GM08714 (cell line): Measurements from ENCODE around the gene MAPK1.
"Not testable (repeated sequence)": the region's sequence is repeated elsewhere in the genome, so short reads cannot be mapped to it uniquely, and the experiment has no call there.

Experiments used
- H3K4me3 ChIP-seq: fragments of 200-500 bp; sonication (Bioruptor generic); 2 replicates; pipeline ENCODE4 v1.5.1; 2014; ENCODE audit warnings: mild to moderate bottlenecking, low read length, inconsistent platforms
- ZNF274 ChIP-seq: IDR thresholded peaks from 2 replicates; pipeline ENCODE4 v1.6.1; 2012; ENCODE audit warnings: mild to moderate bottlenecking, low read depth, low read length

MAPK1 gene

DNA sequence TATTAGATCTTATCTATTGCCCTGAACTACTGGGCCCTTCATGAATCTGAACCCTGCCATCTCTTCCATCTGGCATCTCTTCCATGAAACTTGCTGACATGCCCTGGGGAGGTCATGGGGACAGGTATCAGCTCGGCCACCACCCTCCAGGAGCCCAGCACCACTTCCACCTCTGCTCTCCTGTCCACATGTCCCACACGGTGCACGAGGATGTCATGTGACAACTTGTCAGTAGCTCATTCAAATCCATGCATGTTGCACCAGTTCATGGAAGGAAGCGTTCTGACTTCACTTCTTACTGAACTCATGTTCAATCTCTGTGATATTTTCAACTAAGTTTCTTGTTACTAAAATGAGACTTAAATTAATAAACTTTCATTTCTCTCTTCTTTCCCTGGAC is 148.4 kb downstream of the MAPK1 start:
- TF ChIP-seq ZNF274 = no peak
- no peak overlapping the region for H3K4me3 ChIP-seq

DNA sequence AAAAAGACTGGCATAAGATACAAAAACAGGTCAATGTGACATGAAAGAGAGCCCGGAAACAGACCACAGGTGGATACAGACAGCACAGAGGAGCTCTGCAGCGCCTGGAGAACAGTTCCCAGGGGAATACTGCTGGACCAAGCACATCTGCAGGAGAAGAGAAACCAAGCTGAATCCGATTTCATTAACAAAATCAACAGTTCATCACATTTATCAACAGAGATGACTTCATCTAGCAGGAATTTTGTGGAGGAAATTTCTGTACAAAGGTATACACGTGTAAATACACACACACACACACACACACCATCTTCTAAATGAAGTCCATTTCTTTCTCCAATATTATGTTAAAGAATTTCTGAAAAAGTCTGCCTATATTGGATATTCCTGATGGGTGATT is 148.9 kb downstream of the MAPK1 start:
- no peak for TF ChIP-seq ZNF274

DNA sequence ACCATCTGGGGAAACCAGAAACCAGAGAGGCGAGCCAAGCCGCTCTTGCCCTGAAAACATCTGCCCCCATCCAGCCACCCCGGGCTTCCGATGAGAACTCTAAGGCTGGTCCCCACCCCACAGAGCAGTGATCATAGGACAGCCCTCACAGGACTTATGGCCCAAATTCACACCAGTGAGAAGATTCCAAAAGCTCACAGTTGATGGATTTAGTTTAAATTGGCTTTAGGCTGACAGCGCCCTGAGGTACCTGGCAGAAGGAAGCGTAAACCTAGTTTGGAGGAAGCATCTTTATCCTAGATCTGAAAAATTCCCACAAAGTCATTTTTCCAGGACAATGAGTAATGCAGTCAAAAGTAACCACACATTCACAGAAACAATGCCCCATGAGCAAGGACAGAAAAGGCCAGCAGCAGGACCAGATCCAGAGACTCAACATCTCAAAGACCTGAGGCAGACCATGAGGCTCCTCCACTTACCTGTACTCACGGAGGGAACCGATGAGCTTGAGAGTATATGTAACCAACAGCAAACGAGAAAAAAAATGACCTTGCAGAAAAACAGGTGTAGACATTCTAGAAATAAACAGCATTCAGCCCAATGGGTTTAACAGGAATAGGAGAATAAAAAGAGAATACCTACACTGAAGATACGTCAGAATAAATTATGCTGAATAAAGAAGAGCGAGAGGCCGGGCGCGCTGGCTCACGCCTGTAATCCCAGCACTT is 150.9 kb downstream of the MAPK1 start:
- H3K4me3 ChIP-seq = not testable (repeated sequence)

More for the DNA sequence above, 148.9 kb downstream of the MAPK1 start:
- H3K4me3 ChIP-seq = no peak overlapping the region

DNA sequence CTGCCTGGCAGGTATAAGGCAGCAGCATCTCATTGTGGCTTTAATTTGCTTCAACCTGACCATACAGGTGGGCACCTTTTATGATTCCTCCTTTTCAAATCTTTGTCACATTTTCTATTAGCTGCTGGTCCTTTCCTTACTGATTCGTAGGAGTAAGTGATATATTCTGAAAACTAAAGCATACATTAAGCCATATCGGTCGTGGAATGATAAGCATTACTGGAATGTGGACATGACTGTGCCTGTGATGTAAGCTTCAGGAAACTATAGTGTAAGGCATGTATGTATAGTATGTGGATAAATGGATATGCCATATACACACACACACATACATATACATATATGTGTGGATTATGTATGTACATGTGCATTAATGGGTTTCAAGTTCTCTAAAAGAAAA is 152.7 kb downstream of the MAPK1 start:
- H3K4me3 ChIP-seq = no peak overlapping the region
- no peak for TF ChIP-seq ZNF274

DNA sequence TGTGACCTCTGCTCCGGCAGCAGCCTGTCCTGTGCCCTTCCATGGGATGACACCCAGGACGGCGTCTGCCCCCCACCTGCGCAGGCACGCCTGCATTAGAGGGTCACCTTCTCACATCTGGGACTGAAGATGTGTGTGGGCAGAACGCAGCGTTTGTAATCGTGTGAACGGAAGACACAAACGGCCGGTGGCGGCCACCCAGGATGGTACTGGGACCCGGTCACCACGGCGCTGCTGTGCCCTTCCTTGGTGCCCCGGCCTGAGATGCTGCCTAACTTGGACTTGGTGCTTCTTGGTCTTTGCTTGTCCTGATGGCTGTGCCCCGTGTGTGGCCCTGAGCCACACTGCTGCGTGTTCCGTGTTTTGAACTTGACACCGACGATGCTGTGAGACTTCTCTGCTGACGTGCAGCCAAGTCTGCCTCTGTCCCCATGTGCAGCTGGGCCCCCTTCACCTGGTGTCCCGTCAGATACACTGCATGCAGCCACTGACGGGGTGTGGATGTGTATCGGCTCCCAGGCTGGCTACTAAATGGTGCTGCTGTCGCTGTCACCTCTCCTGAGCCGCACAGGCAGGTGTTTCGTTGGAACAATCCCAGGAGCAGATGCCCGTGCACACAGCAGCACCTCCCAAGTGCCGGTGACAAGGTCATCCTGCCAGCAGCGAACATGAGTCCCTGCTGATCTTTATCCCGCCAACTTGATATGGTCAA is 153.2 kb downstream of the MAPK1 start:
- H3K4me3 ChIP-seq = no peak overlapping the region
- TF ChIP-seq ZNF274 = no peak

DNA sequence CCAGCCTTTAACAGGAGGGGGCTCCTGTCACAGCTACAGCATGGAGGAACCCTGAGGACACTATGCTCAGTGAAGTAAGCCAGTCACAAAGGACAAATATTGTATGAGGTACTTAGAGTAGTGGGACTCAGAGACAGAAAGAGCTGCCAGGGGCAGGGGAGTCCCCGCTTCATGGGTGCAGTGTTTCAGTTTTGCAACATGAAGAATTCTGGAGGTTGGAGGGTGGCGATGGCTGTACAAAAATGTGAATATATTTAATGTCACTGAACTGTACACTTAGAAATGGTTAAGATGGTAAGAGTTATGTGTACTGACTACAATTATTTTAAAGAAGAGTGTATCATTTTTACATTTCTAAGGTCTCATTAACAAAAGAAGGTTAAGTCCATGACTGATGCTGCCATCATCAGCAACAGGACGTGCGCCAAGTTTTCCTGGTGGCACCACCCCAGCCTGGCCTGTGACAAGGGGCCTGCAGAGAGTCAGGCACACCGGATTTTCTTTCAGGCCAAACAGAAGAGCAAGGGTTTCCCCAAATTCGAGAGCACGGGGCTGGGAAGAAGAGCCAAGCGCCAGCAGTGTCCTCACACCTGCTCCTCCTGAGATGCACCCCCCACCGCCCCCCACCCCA is 153.9 kb downstream of the MAPK1 start:
- H3K4me3 ChIP-seq = no peak overlapping the region
- no peak for TF ChIP-seq ZNF274

DNA sequence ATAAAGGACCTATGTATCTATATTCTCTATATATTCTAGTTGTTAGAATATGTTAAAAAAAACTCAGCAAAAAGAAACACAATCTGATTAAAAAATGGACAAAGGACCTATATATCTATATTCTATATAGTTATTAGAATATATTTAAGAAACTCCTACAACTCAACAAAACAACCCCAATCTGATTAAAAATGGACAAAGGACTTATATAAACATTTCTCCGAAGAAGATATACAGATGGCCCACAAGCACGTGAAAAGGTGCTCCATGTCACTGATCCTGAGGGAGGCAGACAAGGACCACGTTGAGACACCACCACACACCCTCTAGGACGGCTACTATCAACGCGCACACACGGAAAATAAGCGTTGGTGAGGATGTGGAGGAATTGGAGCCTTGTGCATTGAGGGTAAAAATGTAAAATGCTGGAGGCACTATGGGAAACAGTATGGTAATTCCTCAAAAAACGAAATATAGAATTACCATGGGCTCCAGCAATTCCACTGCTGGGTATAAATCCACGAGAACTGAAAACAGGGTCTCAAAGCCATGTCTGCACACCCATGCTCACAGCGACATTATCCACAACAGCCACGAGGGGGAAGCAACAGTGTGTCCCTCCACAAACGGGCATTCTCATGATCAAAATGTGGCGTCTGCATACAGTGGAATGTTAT is 154.6 kb downstream of the MAPK1 start:
- TF ChIP-seq ZNF274 = no peak
- no peak overlapping the region for H3K4me3 ChIP-seq

DNA sequence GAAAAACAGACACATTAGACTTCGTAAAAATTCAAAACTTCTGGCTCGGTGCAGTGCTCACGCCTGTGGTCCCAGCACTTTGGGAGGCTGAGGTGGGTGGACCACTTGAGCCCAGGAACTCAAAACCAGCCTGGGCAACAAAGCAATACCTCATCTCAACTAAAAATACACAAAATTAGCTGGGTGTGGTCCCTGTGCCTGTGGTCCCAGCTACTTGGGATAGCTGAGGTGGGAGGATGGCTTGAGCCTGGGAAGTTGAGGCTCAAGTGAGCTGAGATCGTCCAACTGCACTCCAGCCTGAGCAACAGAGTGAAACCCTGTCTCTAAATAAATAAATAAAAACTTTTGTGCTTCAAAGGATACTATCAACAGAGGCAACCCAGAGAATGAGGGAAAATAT is 155.6 kb downstream of the MAPK1 start:
- no peak overlapping the region for H3K4me3 ChIP-seq
- TF ChIP-seq ZNF274 = no peak

DNA sequence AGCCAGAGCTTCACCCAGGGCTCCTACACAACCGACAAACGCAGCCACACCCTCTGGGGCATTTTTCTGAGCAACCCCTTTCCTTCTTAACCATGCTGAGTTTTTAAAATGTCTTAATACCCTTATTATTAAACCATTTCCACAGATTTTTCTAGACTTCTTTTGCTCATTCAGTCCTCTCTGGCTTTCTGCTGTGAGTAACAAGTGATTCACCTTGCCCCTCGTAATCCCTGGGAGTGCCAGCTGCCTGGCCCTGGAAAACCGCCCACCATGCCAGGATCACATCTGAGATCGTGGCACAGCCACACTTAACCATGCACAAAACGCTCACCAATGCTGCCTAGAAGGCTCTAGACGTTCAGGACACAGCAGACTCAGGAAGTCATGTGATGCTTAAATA is 157.3 kb downstream of the MAPK1 start:
- H3K4me3 ChIP-seq = no peak overlapping the region
- TF ChIP-seq ZNF274 = no peak

DNA sequence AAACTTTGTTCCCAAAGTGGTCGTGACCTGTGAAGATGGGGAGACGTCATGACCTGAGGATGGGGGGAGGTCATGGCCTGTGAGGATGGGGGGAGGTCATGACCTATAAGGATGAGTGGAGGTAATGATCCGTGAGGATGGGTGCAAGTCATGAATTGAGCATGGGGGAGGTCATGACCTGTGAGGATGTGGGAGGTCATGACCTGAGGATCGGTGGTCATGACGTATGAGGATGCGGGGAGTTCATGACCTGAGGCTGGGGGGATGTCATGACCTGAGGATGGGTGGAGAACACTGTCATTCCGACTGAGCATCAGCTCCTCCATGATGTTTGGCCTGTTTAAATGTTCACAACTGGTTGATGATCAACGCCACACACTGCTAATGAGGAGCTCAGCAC is 157.8 kb downstream of the MAPK1 start:
- no peak overlapping the region for H3K4me3 ChIP-seq
- no peak for TF ChIP-seq ZNF274

DNA sequence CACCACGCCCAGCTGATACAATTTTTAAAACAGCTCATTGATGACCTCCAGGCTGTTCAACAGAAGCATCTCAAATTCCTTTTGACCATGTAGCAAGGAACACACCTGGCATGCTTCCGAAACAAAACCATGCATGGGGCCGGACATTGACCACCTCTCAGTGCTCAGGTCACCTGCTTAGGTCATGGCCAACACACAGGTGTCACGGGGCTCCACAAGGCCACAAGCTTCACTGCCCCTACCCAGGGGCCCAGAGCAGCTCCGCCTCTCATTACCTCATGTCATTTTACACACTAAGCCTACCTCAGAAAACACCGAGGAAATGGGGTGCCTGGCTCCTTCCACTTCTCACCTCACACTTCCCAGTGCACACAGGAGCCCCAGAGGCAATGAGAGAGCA is 158.5 kb downstream of the MAPK1 start:
- no peak overlapping the region for H3K4me3 ChIP-seq
- TF ChIP-seq ZNF274 = no peak

DNA sequence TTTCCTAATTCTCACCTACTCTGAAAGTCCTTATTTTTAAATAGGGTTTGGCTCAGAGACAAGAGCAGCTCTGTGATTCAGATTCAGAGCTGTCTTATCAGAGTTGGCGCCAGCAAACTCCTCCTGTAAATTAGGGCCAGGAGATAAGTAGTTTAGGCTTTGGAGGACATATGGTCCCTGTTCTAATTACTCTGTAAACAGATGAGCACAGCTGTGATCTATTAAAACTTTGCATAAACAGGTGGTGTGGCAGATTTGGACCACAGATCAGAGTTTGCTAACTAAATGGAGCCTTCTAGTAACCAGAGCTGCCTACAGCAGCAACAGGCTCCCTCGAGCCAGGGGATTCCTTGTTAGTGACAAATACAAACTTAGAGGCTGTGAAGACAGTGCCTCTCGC is 159.8 kb downstream of the MAPK1 start:
- TF ChIP-seq ZNF274 = no peak
- H3K4me3 ChIP-seq = no peak overlapping the region
